ENCODE measurements around the gene ATP13A5. TPM values are rescaled to one million over a fixed set of nuclear protein-coding genes. Genes with fewer than 3 reads are reported as not detected.

ATP13A5 gene
- total RNA-seq, 1 experiment from 2014 or later: 0.06 TPM

DNA sequence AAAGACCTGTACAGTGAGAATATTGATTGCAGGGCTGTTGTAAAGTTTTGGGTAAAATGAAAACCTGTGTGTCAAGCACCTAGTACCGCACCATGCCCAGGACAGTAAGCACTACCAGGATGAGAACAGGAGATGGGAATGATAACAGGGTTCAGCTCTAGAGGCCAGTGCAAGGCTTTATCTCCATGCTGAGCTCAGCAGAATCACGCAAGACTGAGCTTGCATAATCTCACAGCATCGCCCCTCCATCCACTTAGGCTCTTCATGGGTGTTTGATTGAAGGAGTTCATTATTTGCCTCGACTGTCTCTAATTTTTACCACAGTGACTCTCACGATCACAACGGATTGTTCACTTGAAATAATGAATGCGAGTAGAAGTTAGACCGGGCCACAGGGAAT is 2.9 kb downstream of the ATP13A5 start:
- Histone ChIP-seq H3K36me3 (no peaks in the 10 kb centered on the region), H3K4me1 (peaks cover 31% of the 10 kb centered on the region), H3K27me3 (no peaks in the 10 kb centered on the region), H3K9me3 (replicated peaks) (no peaks in the 10 kb centered on the region), H3K27ac (no peak overlapping the region), H3K4me3 (no peak overlapping the region)
- DNase-seq: no peak

DNA sequence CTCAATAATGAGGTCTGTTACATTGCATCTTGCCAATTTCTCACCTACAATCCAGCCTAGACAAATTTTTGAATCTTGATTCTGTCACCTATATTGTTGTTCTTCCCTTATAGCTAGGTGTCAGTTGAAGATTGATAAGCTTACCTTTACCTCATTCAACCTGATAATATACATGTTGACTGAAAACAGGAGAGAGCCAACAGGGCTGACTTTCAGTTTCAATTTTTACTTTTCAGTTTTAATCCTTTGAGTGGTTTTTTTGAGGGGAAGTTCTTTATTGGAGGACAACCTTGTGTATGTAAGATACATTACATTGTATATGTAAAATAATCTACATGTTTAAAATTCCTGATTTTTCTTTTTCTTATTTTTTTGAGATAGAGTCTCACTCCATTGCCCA is 5.8 kb downstream of the ATP13A5 start:
- H3K4me3 ChIP-seq: no peak overlapping the region
- H3K36me3 ChIP-seq: no peaks in the 10 kb centered on the region
- H3K27ac ChIP-seq: no peak overlapping the region
- H3K27me3 ChIP-seq: no peaks in the 10 kb centered on the region
- DNase-seq: no peak
- H3K4me1 ChIP-seq: peaks cover 13% of the 10 kb centered on the region
- no peaks in the 10 kb centered on the region for H3K9me3 ChIP-seq (replicated peaks)

DNA sequence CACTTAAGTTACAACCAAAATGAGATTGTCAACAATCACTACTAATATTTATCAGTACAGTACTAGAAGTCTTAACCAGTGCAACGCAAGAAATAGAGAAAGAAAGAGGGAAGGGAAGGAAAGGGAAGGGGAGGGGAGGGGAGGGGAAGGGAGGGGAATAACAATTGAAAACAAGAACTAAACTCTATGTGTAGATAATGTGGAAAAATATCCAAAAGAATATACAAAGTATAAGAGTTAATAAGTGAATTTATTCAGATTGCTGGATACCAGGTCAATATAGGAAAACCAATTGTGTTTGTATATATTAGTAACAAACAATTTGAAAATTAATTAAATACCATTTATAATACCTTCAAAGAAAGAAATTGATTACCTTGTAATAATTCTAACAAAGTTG is 10.7 kb downstream of the ATP13A5 start:
- no peak for DNase-seq
- Histone ChIP-seq H3K27ac (no peak overlapping the region), H3K4me1 (peaks cover 3% of the 10 kb centered on the region; the same call in 1 of the 2 replicates), H3K27me3 (no peaks in the 10 kb centered on the region), H3K9me3 (replicated peaks) (no peaks in the 10 kb centered on the region), H3K36me3 (no peaks in the 10 kb centered on the region), H3K4me3 (no peak overlapping the region)

DNA sequence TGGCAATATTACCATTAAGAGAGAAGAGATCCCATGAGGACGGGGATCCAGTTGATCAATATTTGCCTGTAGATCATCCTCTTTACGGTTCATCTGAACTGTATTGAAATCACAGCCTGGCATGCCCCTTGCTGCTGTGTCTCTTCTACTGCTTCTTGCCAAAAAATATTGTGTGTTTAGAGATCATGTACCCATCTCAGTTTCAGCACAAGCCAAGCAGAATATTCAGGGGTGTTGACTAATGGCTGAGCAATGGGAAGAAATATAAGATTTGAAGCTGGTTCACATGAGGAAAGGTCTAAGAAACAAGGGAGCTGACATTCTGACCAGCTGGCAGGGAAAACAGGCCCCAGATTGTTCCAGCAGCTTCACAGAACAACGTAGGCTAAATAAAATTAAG is 21.3 kb downstream of the ATP13A5 start:
- no peak overlapping the region for H3K4me3 ChIP-seq
- H3K9me3 ChIP-seq (replicated peaks): no peaks in the 10 kb centered on the region
- no peak overlapping the region for H3K27ac ChIP-seq
- H3K4me1 ChIP-seq: no peaks in the 10 kb centered on the region
- DNase-seq: no peak
- no peaks in the 10 kb centered on the region for H3K27me3 ChIP-seq
- H3K36me3 ChIP-seq: no peaks in the 10 kb centered on the region

DNA sequence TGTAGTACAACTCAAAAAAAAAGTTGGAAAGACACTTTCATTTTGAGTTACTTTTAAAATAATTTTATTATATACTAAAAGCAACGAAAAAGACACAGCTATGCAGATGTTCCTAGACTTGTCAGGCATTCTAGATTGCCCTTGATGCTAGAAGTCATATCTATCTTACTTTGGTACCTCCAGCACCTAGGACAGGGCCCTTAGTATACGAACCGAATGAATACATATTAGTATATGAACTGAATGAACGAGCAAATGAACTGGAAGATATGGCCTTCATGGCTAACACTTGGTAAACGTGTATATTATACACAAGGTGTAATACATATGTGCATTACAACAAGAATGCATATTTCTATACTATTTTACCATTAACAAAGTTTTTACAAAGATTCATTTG is 24.1 kb downstream of the ATP13A5 start:
- no peaks in the 10 kb centered on the region for H3K36me3 ChIP-seq
- no peak overlapping the region for H3K27ac ChIP-seq
- no peaks in the 10 kb centered on the region for H3K9me3 ChIP-seq (replicated peaks)
- H3K4me3 ChIP-seq: no peak overlapping the region
- no peaks in the 10 kb centered on the region for H3K27me3 ChIP-seq
- DNase-seq: no peak
- no peaks in the 10 kb centered on the region for H3K4me1 ChIP-seq

DNA sequence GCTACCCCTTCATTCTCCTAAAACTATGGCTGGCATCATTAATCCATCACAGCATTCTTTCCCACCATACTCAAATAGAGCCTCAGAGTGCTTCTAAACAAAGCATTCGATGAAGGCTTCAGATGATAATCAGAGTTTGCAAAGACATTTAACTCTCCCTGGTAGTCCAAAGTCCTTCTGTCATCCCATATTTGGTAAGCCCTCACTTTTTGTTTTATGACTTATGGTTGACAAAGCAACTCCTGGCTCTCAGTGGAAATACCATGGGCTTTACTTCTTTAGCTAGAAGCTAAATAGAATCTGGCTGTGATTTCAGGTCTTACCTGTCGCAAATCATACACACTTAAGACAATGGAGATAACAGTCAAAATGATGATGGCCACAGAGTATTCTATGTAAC is 27.8 kb downstream of the ATP13A5 start:
- Histone ChIP-seq H3K4me1 (peaks cover under 1% of the 10 kb centered on the region; the same call in 1 of the 2 replicates), H3K36me3 (no peaks in the 10 kb centered on the region), H3K27ac (no peak overlapping the region), H3K9me3 (replicated peaks) (no peaks in the 10 kb centered on the region), H3K27me3 (no peaks in the 10 kb centered on the region), H3K4me3 (no peak overlapping the region)
- no peak for DNase-seq

DNA sequence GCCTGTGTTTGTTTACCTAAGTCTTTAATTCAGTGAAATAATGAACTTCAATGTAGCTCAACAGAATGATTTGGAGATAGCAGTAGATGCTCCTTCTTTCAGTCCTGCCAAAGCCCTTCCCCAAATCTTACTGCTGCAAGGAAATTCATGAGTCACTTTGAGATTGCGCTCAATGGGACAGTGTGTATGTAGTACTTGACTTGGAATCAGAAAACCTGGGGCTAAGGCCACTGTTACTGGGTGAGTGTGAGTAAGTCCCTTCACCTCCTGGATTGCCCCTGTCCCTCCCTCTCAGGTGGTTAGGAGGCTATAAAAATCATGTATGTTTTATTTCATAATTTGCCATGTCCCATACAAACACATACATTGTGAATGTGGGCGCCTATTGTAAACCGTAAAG is 29.9 kb downstream of the ATP13A5 start:
- H3K27ac ChIP-seq: no peak overlapping the region
- peaks cover 14% of the 10 kb centered on the region for H3K4me1 ChIP-seq
- no peak for DNase-seq
- no peaks in the 10 kb centered on the region for H3K9me3 ChIP-seq (replicated peaks)
- H3K4me3 ChIP-seq: no peak overlapping the region
- no peaks in the 10 kb centered on the region for H3K36me3 ChIP-seq
- no peaks in the 10 kb centered on the region for H3K27me3 ChIP-seq

DNA sequence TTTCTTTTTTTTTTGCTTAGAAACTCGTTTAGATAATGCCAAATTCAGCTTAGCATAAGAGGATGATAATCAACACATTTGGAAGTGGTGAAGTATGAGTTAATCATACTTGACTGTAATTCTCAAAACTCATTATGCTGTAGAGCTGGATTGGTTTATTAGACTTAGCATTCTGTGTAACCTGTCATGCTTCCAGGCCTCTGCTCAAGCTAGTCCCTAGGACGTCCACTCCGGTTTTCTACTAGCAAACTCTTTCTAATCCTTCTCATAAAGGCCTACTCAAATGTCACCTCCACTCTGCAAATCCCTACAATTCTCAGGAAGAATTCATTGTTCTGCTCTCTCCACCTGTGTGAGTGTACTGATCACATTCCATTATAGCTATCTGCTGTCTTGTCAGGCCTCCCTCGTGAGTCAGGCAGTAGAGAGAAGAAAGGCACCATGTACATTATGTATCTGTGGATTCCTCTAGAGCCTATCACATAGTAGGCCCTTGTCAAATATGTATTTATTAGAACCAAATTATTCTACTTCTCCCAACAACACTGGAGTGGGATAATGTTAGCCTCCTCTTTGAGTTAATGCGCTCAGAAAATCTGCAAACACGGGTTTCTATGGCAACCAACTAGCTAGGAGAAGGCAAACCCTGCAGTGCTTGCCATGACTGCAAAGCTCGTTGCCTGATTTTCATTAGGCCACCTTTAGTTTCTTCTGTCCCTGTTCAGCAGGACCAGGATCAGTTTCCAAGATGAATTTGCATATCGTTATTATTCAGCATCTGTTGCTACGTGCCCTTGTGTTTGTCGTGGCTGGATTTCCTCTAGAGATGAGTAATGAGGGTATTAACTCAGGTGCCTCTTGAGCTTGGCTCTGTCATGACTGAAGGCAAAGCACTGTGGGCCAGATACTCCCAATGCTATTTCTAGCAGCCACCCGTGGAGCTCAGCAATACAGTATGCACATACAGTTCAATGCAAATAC is 30.7 kb downstream of the ATP13A5 start:
- H3K36me3 ChIP-seq: no peaks in the 10 kb centered on the region
- no peak overlapping the region for H3K4me3 ChIP-seq
- no peak for DNase-seq
- H3K9me3 ChIP-seq (replicated peaks): no peaks in the 10 kb centered on the region
- H3K27ac ChIP-seq: no peak overlapping the region
- H3K27me3 ChIP-seq: no peaks in the 10 kb centered on the region
- peaks cover 16% of the 10 kb centered on the region for H3K4me1 ChIP-seq

DNA sequence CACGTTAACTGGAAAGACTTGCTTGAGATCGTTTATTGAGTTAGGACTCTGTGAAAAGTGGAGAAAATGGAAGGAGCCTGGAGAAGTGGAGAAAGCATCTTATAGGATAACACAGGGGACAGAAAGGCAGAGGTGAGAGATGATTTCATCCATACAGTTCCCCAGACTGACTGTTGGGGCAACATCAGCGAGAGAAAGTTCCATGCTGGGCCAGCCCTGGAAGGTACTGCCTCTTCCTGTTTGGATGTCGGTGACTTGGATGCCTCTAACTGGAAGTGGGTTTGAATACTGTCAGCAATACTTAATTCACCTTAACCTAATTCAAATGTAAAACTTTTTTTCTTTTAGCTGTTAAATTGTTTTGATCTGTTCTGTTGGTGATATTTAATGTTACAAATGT is 32.3 kb downstream of the ATP13A5 start:
- Histone ChIP-seq H3K36me3 (no peaks in the 10 kb centered on the region), H3K4me1 (peaks cover 21% of the 10 kb centered on the region), H3K27me3 (no peaks in the 10 kb centered on the region), H3K9me3 (replicated peaks) (no peaks in the 10 kb centered on the region), H3K27ac (no peak overlapping the region), H3K4me3 (no peak overlapping the region)
- no peak for DNase-seq

DNA sequence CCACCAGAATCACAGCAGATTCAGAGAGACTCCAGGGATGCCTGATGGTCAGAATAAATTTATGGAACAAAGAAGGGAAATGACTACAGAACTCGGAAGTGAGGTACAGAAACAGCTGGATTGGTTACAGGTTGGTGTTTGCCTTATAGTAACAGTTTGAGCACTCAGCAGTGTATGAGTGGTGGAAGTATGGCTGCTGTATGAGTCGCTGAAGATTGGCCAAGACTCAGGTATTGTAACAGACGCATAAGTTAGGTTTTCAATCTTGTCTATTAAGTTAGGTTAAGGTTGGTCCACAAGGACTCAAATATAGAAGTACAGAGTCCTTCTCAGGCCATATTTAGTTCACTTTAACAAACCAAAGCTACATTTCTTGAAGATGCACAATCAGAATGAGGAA is 33.1 kb downstream of the ATP13A5 start:
- Histone ChIP-seq H3K9me3 (replicated peaks) (no peaks in the 10 kb centered on the region), H3K36me3 (no peaks in the 10 kb centered on the region), H3K4me3 (no peak overlapping the region), H3K4me1 (peaks cover 21% of the 10 kb centered on the region), H3K27me3 (no peaks in the 10 kb centered on the region), H3K27ac (no peak overlapping the region)
- DNase-seq: no peak

DNA sequence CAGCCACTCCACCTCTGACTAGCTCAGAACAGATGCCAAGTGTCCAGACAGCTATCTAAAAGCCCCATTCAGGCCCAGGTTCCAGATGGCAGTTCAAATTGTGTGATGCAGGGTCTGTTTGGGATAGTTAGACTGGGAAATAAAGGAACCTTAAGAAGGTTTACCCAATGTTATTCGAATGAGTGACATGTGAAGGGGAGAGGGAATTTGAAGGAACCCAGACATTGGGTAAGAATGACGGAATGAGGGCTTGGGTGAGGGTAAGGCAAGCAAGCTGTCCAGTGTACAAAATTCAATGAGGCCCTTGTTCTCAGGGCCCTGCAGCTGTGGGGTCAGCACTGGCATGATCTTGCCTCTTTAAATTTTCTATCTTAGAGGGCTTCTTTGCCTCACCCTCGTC is 34.1 kb downstream of the ATP13A5 start:
- H3K4me3 ChIP-seq: no peak overlapping the region
- peaks cover 21% of the 10 kb centered on the region for H3K4me1 ChIP-seq
- DNase-seq: no peak
- H3K27ac ChIP-seq: no peak overlapping the region
- no peaks in the 10 kb centered on the region for H3K36me3 ChIP-seq
- no peaks in the 10 kb centered on the region for H3K9me3 ChIP-seq (replicated peaks)
- no peaks in the 10 kb centered on the region for H3K27me3 ChIP-seq

DNA sequence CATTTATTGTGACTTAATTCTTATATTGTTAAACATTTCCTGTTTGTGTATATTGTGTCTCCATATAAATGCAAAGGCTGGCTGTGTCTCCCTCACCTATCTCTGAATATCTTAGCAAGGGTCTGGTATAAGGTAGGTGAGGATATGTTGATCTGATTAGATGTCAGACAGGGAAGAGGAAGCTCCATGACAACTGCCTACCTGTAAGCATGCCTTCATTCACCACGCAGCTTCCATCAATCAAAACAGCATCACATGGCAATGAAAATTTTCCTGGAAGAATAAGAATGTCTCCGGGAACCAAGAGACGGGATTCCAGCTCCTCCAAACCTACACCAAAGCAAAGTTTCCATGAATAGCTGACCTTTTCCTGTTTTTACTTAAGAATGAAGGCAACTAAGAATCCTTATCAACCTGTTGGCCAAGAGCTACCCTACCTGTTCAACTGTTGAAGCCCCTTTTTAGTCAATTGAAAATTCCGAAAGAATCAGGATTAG is 34.8 kb downstream of the ATP13A5 start:
- no peak overlapping the region for H3K27ac ChIP-seq

DNA sequence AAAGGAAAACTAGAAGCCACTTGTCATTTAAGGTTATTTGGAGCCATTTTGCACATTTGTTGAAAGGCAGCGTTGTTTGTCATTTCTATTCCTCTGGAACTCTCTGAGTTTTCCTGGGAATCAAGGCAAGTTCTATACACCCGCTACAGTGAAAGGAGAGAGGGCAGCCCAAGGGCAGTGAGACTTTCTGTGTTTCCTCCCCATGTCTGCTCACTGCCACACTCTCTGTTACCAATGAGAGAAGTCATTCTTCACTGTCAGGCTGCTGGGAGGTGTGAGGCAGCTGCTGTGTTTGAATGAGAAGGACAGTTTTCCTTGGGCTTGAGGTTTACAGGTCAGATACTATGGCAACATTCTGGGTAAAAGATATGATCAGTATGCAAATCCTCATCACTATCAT is 36.0 kb downstream of the ATP13A5 start:
- peaks cover 21% of the 10 kb centered on the region for H3K4me1 ChIP-seq
- H3K27ac ChIP-seq: no peak overlapping the region; the same call in 1 of the 2 replicates
- DNase-seq: peak; percentile 35 to 59
- H3K27me3 ChIP-seq: no peaks in the 10 kb centered on the region
- no peak overlapping the region for H3K4me3 ChIP-seq
- H3K36me3 ChIP-seq: no peaks in the 10 kb centered on the region
- H3K9me3 ChIP-seq (replicated peaks): no peaks in the 10 kb centered on the region

More for the DNA sequence above, 34.8 kb downstream of the ATP13A5 start:
- Histone ChIP-seq H3K4me1 (peaks cover 21% of the 10 kb centered on the region), H3K36me3 (no peaks in the 10 kb centered on the region), H3K27me3 (no peaks in the 10 kb centered on the region), H3K9me3 (replicated peaks) (no peaks in the 10 kb centered on the region), H3K4me3 (no peak overlapping the region)
- DNase-seq: no peak

DNA sequence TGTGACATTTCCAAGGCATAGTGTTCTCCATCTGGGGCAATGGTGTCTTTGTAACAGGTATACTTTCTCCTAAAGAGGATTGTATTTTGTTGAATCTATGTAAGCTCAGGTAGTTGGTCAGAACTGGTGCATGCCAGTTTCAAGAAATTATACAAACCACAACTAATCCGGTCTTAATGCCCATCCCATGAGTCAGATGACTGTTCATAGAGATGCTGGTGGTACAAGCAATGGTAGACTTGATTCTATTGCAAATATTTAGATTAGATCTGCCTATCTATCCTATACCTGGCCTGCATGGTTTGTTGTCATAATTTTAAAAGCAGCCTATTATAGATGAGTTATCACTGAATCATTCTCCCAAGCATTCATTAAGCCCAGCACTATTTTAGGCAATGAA is 43.5 kb downstream of the ATP13A5 start:
- Histone ChIP-seq H3K27me3 (no peaks in the 10 kb centered on the region), H3K36me3 (no peaks in the 10 kb centered on the region), H3K4me1 (peaks cover 16% of the 10 kb centered on the region; the same call in 1 of the 2 replicates), H3K9me3 (replicated peaks) (no peaks in the 10 kb centered on the region), H3K27ac (no peak overlapping the region), H3K4me3 (no peak overlapping the region)
- DNase-seq: peak in 1 of 2 experiments; percentile 33

DNA sequence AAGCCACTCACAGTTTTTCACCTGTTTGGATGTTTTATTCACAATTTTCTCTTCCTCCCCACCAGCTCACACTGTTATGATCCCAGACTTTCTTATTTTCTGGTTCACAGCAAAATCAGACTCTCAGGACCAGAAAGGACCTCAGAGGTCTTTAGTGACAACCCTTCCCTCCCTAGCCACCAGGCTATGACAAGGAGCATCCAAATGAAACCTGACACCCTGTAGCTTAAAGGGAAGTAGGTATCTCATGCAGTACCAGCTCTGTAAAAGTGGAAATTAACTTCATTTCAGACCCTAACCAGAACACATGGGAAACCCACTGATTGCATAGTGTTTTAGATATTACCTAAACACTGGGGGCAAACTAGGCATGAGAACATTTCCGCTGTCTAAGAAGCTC is 45.3 kb downstream of the ATP13A5 start:
- peaks cover 16% of the 10 kb centered on the region; the same call in 1 of the 2 replicates for H3K4me1 ChIP-seq
- H3K4me3 ChIP-seq: no peak overlapping the region
- H3K27me3 ChIP-seq: no peaks in the 10 kb centered on the region
- DNase-seq: no peak
- no peak overlapping the region for H3K27ac ChIP-seq
- H3K9me3 ChIP-seq (replicated peaks): no peaks in the 10 kb centered on the region
- no peaks in the 10 kb centered on the region for H3K36me3 ChIP-seq
